A673 (cell line): ENCODE data around the gene GRM5. TPM values are rescaled to one million over a fixed set of nuclear protein-coding genes. Genes with fewer than 3 reads are reported as not detected.
"Not testable (repeated sequence)": the region's sequence is repeated elsewhere in the genome, so short reads cannot be mapped to it uniquely, and the experiment has no call there.

Experiments
- BruUV-seq: library from RNA; stranded (reverse); fragments of 400-500 nt; replicated peaks from 2 replicates; lab custom pipeline; 2021; lab: Mats Ljungman, UMichigan
- CTCF ChIA-PET: fragments of 300-600 bp; sonication (Branson Sonifier 250); formaldehyde crosslinking; loops from one replicate; lab custom pipeline; 2022; ENCODE audit warnings: antibody characterized with exemption; lab: Charles Lee
- POLR2A ChIA-PET: fragments of 300-600 bp; sonication (Branson Sonifier 250); formaldehyde crosslinking; loops from one replicate; lab custom pipeline; 2022; ENCODE audit warnings: antibody characterized with exemption; ENCODE audit not compliant: low non-redundant PET; lab: Charles Lee
- DNase-seq: peaks from one replicate; pipeline ENCODE4 v3.0.0-alpha.2; 2015; ENCODE audit warnings: low spot score
- H3K27ac ChIP-seq: fragments of 200-600 bp; sonication (generic); 2 replicates; pipeline ENCODE4 v1.5.1; 2016; ENCODE audit warnings: mixed run types, low read depth, mild to moderate bottlenecking, mixed read lengths, antibody characterized with exemption, low read length; ENCODE audit not compliant: poor library complexity, severe bottlenecking
- H3K27me3 ChIP-seq: fragments of 200-600 bp; sonication (generic); replicated peaks from 2 replicates; pipeline ENCODE4 v1.6.1; 2017; ENCODE audit warnings: mixed run types, low read depth, mild to moderate bottlenecking, mixed read lengths, antibody characterized with exemption, low read length; ENCODE audit not compliant: insufficient read depth, poor library complexity
- H3K36me3 ChIP-seq: fragments of 200-600 bp; sonication (generic); 2 replicates; pipeline ENCODE4 v1.6.1; 2016; ENCODE audit warnings: mixed run types, mild to moderate bottlenecking, mixed read lengths, antibody characterized with exemption, low read length; ENCODE audit not compliant: insufficient read depth, poor library complexity, severe bottlenecking
- H3K4me1 ChIP-seq: fragments of 200-600 bp; sonication (generic); 2 replicates; pipeline ENCODE4 v1.6.1; 2017; ENCODE audit warnings: mixed run types, mild to moderate bottlenecking, mixed read lengths, antibody characterized with exemption, low read length; ENCODE audit not compliant: insufficient read depth, poor library complexity, severe bottlenecking
- H3K4me3 ChIP-seq: fragments of 200-600 bp; sonication (generic); 2 replicates; pipeline ENCODE4 v1.5.1; 2016; ENCODE audit warnings: low read depth, mixed run types, mild to moderate bottlenecking, mixed read lengths, low read length; ENCODE audit not compliant: poor library complexity, severe bottlenecking
- H3K9me3 ChIP-seq: fragments of 200-600 bp; sonication (generic); 2 replicates; pipeline ENCODE4 v1.6.1; 2016; ENCODE audit warnings: mixed run types, low read depth, mild to moderate bottlenecking, mixed read lengths, antibody characterized with exemption, low read length; ENCODE audit not compliant: poor library complexity, severe bottlenecking
- EZH2 ChIP-seq: fragments of 200-600 bp; sonication (generic); IDR thresholded peaks from 2 replicates; pipeline ENCODE4 v1.6.1; 2017; ENCODE audit warnings: borderline replicate concordance, low read depth, mild to moderate bottlenecking, mixed read lengths, antibody characterized with exemption, low read length; ENCODE audit not compliant: poor library complexity, severe bottlenecking
- intact Hi-C: fragments of 100-400 bp; cut with micrococcal nuclease; formaldehyde crosslinking; loops from one replicate; pipeline ENCODE4 v1.10.0; 2022; ENCODE audit not compliant: unreplicated experiment
- total RNA-seq: library from RNA; stranded (reverse); gene quantifications from 2 replicates; pipeline ENCODE4 v1.2.3, GENCODE V29; 2021
- TF ChIP-seq, protein P1 (sequence below): fragments of 300-800, 200-600 bp; sonication (generic); conservative IDR thresholded peaks from 2 replicates; pipeline ENCODE4 v1.5.1; 2017; ENCODE audit warnings: low read depth, mild to moderate bottlenecking, antibody characterized with exemption, low read length, moderate library complexity, mixed read lengths

GRM5 gene
- total RNA-seq, 1 experiment from 2014 or later, result not detected

- Histone ChIP-seq H3K9me3 (no peaks in the 10 kb centered on the region), H3K27ac (no peak overlapping the region), H3K27me3 (no peaks in the 10 kb centered on the region), H3K4me1 (no peaks in the 10 kb centered on the region), H3K36me3 (no peaks in the 10 kb centered on the region), H3K4me3 (no peak overlapping the region)
- TF ChIP-seq, protein P1, sequence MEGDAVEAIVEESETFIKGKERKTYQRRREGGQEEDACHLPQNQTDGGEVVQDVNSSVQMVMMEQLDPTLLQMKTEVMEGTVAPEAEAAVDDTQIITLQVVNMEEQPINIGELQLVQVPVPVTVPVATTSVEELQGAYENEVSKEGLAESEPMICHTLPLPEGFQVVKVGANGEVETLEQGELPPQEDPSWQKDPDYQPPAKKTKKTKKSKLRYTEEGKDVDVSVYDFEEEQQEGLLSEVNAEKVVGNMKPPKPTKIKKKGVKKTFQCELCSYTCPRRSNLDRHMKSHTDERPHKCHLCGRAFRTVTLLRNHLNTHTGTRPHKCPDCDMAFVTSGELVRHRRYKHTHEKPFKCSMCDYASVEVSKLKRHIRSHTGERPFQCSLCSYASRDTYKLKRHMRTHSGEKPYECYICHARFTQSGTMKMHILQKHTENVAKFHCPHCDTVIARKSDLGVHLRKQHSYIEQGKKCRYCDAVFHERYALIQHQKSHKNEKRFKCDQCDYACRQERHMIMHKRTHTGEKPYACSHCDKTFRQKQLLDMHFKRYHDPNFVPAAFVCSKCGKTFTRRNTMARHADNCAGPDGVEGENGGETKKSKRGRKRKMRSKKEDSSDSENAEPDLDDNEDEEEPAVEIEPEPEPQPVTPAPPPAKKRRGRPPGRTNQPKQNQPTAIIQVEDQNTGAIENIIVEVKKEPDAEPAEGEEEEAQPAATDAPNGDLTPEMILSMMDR, result no peak
- no peak for TF ChIP-seq EZH2
- BruUV-seq, result no TSS peak
- ChIA-PET CTCF (no interaction called here), POLR2A (no interaction called here)
- intact Hi-C loops, result no loop called here
- DNase-seq, result no peak
Observed at GRCh38 chr11:88849368-88849767, 216.4 kb downstream of the GRM5 start.

- H3K4me3 ChIP-seq, DNase-seq, H3K36me3 ChIP-seq, CTCF ChIA-PET, POLR2A ChIA-PET, H3K27me3 ChIP-seq, H3K9me3 ChIP-seq, BruUV-seq, H3K27ac ChIP-seq, intact Hi-C loops, H3K4me1 ChIP-seq: not testable (repeated sequence)
Observed at GRCh38 chr11:88846266-88846665, 219.5 kb downstream of the GRM5 start.

- H3K9me3 ChIP-seq, intact Hi-C loops, H3K27me3 ChIP-seq, H3K27ac ChIP-seq, H3K4me1 ChIP-seq, H3K4me3 ChIP-seq, CTCF ChIA-PET, BruUV-seq, DNase-seq, POLR2A ChIA-PET, H3K36me3 ChIP-seq: not testable (repeated sequence)
Observed at GRCh38 chr11:88844941-88845340, 220.8 kb downstream of the GRM5 start.

GRCh38 chr11:88843766-88844426, 221.9 kb downstream of the GRM5 start:
- POLR2A ChIA-PET, H3K27ac ChIP-seq, H3K4me3 ChIP-seq, BruUV-seq, H3K4me1 ChIP-seq, H3K27me3 ChIP-seq, H3K36me3 ChIP-seq, H3K9me3 ChIP-seq, intact Hi-C loops, DNase-seq, CTCF ChIA-PET: not testable (repeated sequence)

GRCh38 chr11:88838139-88838538, 227.6 kb downstream of the GRM5 start:
- H3K27ac ChIP-seq, POLR2A ChIA-PET, H3K27me3 ChIP-seq, H3K4me1 ChIP-seq, DNase-seq, BruUV-seq, intact Hi-C loops, CTCF ChIA-PET, H3K9me3 ChIP-seq, H3K4me3 ChIP-seq, H3K36me3 ChIP-seq: not testable (repeated sequence)

GRCh38 chr11:88835709-88836108, 230.1 kb downstream of the GRM5 start:
- H3K4me1 ChIP-seq, DNase-seq, POLR2A ChIA-PET, intact Hi-C loops, H3K4me3 ChIP-seq, BruUV-seq, H3K27me3 ChIP-seq, H3K36me3 ChIP-seq, CTCF ChIA-PET, H3K9me3 ChIP-seq, H3K27ac ChIP-seq: not testable (repeated sequence)
